HepG2 (cell line): ENCODE data around the gene PCDHB11.
"Not testable (repeated sequence)": the region's sequence is repeated elsewhere in the genome, so short reads cannot be mapped to it uniquely, and the experiment has no call there.

Experiments
- EP300 ChIP-seq, 3 experiments: sonication (generic) in 1 of 3; formaldehyde crosslinking in 1 of 3; IDR thresholded peaks; 2 replicates each; pipeline versions ENCODE4 v1.5.1 to v1.6.1; 2011 to 2020; ENCODE audit warnings: low read depth in 2 of 3, low read length in 2 of 3, borderline replicate concordance in 1 of 3, improper control_type of control experiment in 1 of 3, mild to moderate bottlenecking in 1 of 3, missing genetic modification reagents in 1 of 3, moderate library complexity in 1 of 3
- FOXC1 ChIP-seq: sonication (generic); formaldehyde crosslinking; IDR thresholded peaks from 2 replicates; pipeline ENCODE4 v1.8.0; 2022; ENCODE audit warnings: mild to moderate bottlenecking, missing genetic modification reagents, borderline replicate concordance
- HNRNPK ChIP-seq: fragments of 200-400 bp; formaldehyde crosslinking; IDR thresholded peaks from 2 replicates; pipeline ENCODE4 v1.6.1; 2018; ENCODE audit warnings: low read length, low read depth, moderate library complexity, mild to moderate bottlenecking; ENCODE audit not compliant: poor library complexity, severe bottlenecking
- KDM5A ChIP-seq: fragments of 200-600 bp; sonication (generic); IDR thresholded peaks from 2 replicates; pipeline ENCODE4 v1.7.0; 2018; ENCODE audit warnings: antibody characterized with exemption, mild to moderate bottlenecking, low read length, borderline replicate concordance
- MAFK ChIP-seq, 2 experiments: IDR thresholded peaks in 1 of 2; conservative IDR thresholded peaks in 1 of 2; 2 replicates each; pipeline ENCODE4 v1.6.1; 2011; ENCODE audit warnings: improper control_type of control experiment in 2 of 2, low read length in 2 of 2
- MTA3 ChIP-seq: sonication (generic); formaldehyde crosslinking; IDR thresholded peaks from 2 replicates; pipeline ENCODE4 v1.4.0; 2020; ENCODE audit warnings: missing genetic modification reagents
- POLR2A ChIP-seq, 2 experiments: IDR thresholded peaks; 2 replicates each; pipeline ENCODE4 v1.6.1; 2011; ENCODE audit warnings: low read depth in 2 of 2, low read length in 2 of 2, mild to moderate bottlenecking in 1 of 2, moderate library complexity in 1 of 2; ENCODE audit not compliant: insufficient read depth in 1 of 2
- ZNF678 ChIP-seq: sonication (generic); formaldehyde crosslinking; IDR thresholded peaks from 2 replicates; pipeline ENCODE4 v1.4.0; 2020; ENCODE audit warnings: mild to moderate bottlenecking, missing genetic modification reagents
- TF ChIP-seq, protein P1 (sequence below): IDR thresholded peaks from 2 replicates; pipeline ENCODE4 v1.6.1; 2012; ENCODE audit warnings: inconsistent platforms
- TF ChIP-seq, protein P2 (sequence below): sonication (generic); formaldehyde crosslinking; IDR thresholded peaks from 2 replicates; pipeline ENCODE4 v1.4.0; 2020; ENCODE audit warnings: missing genetic modification reagents
- TF ChIP-seq, protein P3 (sequence below): sonication (generic); formaldehyde crosslinking; IDR thresholded peaks from 2 replicates; pipeline ENCODE4; 2020; ENCODE audit warnings: missing genetic modification reagents, mild to moderate bottlenecking, borderline replicate concordance
- TF ChIP-seq, protein P4 (sequence below): sonication (generic); formaldehyde crosslinking; IDR thresholded peaks from 2 replicates; pipeline ENCODE4 v1.5.0; 2020; ENCODE audit warnings: mild to moderate bottlenecking, missing genetic modification reagents, moderate library complexity
- TF ChIP-seq, protein P5 (sequence below): sonication (generic); formaldehyde crosslinking; IDR thresholded peaks from 2 replicates; pipeline ENCODE4 v1.4.0; 2020; ENCODE audit warnings: mild to moderate bottlenecking, missing genetic modification reagents
- TF ChIP-seq, protein P6 (sequence below): sonication (generic); formaldehyde crosslinking; IDR thresholded peaks from 2 replicates; pipeline ENCODE4 v1.5.0; 2020; ENCODE audit warnings: missing genetic modification reagents, mild to moderate bottlenecking, borderline replicate concordance

DNA sequence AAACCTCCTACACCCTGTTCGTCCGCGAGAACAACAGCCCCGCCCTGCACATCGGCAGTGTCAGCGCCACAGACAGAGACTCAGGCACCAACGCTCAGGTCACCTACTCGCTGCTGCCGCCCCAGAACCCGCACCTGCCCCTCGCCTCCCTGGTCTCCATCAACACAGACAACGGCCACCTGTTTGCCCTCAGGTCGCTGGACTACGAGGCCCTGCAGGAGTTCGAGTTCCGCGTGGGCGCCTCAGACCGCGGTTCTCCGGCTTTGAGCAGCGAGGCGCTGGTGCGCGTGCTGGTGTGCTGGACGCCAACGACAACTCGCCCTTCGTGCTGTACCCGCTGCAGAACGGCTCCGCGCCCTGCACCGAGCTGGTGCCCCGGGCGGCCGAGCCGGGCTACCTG lies 42.1 kb upstream of the PCDHB11 start:
- TF ChIP-seq HNRNPK; MTA3; FOXC1 (CRISPR knock-in tag); MAFK (conservative IDR thresholded peaks at IDR 0.05 in 1 of 2, IDR thresholded peaks at IDR 0.05 in 1 of 2; ENCODE audit: low read length in 2 of 2); POLR2A (IDR thresholded peaks at IDR 0.05; ENCODE audit: insufficient read depth in 1 of 2, low read depth in 2 of 2, low read length in 2 of 2); KDM5A; ZNF678; EP300 (IDR thresholded peaks at IDR 0.05; ENCODE audit: low read depth in 2 of 2, low read length in 2 of 2); EP300 (CRISPR knock-in tag; IDR thresholded peaks at IDR 0.05; ENCODE audit: borderline replicate concordance): not testable (repeated sequence)
- TF ChIP-seq, protein P1, sequence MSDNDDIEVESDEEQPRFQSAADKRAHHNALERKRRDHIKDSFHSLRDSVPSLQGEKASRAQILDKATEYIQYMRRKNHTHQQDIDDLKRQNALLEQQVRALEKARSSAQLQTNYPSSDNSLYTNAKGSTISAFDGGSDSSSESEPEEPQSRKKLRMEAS = not testable (repeated sequence)
- TF ChIP-seq, protein P2, sequence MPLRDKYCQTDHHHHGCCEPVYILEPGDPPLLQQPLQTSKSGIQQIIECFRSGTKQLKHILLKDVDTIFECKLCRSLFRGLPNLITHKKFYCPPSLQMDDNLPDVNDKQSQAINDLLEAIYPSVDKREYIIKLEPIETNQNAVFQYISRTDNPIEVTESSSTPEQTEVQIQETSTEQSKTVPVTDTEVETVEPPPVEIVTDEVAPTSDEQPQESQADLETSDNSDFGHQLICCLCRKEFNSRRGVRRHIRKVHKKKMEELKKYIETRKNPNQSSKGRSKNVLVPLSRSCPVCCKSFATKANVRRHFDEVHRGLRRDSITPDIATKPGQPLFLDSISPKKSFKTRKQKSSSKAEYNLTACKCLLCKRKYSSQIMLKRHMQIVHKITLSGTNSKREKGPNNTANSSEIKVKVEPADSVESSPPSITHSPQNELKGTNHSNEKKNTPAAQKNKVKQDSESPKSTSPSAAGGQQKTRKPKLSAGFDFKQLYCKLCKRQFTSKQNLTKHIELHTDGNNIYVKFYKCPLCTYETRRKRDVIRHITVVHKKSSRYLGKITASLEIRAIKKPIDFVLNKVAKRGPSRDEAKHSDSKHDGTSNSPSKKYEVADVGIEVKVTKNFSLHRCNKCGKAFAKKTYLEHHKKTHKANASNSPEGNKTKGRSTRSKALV (CRISPR knock-in tag) = not testable (repeated sequence)
- TF ChIP-seq, protein P3, sequence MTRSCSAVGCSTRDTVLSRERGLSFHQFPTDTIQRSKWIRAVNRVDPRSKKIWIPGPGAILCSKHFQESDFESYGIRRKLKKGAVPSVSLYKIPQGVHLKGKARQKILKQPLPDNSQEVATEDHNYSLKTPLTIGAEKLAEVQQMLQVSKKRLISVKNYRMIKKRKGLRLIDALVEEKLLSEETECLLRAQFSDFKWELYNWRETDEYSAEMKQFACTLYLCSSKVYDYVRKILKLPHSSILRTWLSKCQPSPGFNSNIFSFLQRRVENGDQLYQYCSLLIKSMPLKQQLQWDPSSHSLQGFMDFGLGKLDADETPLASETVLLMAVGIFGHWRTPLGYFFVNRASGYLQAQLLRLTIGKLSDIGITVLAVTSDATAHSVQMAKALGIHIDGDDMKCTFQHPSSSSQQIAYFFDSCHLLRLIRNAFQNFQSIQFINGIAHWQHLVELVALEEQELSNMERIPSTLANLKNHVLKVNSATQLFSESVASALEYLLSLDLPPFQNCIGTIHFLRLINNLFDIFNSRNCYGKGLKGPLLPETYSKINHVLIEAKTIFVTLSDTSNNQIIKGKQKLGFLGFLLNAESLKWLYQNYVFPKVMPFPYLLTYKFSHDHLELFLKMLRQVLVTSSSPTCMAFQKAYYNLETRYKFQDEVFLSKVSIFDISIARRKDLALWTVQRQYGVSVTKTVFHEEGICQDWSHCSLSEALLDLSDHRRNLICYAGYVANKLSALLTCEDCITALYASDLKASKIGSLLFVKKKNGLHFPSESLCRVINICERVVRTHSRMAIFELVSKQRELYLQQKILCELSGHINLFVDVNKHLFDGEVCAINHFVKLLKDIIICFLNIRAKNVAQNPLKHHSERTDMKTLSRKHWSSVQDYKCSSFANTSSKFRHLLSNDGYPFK = not testable (repeated sequence)
- TF ChIP-seq, protein P4, sequence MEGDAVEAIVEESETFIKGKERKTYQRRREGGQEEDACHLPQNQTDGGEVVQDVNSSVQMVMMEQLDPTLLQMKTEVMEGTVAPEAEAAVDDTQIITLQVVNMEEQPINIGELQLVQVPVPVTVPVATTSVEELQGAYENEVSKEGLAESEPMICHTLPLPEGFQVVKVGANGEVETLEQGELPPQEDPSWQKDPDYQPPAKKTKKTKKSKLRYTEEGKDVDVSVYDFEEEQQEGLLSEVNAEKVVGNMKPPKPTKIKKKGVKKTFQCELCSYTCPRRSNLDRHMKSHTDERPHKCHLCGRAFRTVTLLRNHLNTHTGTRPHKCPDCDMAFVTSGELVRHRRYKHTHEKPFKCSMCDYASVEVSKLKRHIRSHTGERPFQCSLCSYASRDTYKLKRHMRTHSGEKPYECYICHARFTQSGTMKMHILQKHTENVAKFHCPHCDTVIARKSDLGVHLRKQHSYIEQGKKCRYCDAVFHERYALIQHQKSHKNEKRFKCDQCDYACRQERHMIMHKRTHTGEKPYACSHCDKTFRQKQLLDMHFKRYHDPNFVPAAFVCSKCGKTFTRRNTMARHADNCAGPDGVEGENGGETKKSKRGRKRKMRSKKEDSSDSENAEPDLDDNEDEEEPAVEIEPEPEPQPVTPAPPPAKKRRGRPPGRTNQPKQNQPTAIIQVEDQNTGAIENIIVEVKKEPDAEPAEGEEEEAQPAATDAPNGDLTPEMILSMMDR = not testable (repeated sequence)
- TF ChIP-seq, protein P5, sequence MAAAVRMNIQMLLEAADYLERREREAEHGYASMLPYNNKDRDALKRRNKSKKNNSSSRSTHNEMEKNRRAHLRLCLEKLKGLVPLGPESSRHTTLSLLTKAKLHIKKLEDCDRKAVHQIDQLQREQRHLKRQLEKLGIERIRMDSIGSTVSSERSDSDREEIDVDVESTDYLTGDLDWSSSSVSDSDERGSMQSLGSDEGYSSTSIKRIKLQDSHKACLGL = not testable (repeated sequence)
- TF ChIP-seq, protein P6, sequence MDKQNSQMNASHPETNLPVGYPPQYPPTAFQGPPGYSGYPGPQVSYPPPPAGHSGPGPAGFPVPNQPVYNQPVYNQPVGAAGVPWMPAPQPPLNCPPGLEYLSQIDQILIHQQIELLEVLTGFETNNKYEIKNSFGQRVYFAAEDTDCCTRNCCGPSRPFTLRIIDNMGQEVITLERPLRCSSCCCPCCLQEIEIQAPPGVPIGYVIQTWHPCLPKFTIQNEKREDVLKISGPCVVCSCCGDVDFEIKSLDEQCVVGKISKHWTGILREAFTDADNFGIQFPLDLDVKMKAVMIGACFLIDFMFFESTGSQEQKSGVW (CRISPR knock-in tag) = not testable (repeated sequence)
